Skin epidermis (tissue), 12 donors: Measurements from ENCODE around the gene GOLGA8Q.
"Not testable (repeated sequence)": the region's sequence is repeated elsewhere in the genome, so short reads cannot be mapped to it uniquely, and the experiment has no call there.

Source experiments
- H3K27ac ChIP-seq, 21 experiments: fragments of 200-600 bp; sonication (generic) in 11 of 21; one replicate each; pipeline ENCODE4 v1.5.0; 2020; ENCODE audit warnings: mild to moderate bottlenecking in 3 of 21, inconsistent platforms in 2 of 21, moderate library complexity in 2 of 21
- H3K4me3 ChIP-seq, 7 experiments: fragments of 200-600 bp; sonication (generic) in 2 of 7; one replicate each; pipeline ENCODE4 v1.5.0; 2020; ENCODE audit warnings: inconsistent platforms in 2 of 7, mild to moderate bottlenecking in 2 of 7, moderate library complexity in 1 of 7

GOLGA8Q gene, protein sequence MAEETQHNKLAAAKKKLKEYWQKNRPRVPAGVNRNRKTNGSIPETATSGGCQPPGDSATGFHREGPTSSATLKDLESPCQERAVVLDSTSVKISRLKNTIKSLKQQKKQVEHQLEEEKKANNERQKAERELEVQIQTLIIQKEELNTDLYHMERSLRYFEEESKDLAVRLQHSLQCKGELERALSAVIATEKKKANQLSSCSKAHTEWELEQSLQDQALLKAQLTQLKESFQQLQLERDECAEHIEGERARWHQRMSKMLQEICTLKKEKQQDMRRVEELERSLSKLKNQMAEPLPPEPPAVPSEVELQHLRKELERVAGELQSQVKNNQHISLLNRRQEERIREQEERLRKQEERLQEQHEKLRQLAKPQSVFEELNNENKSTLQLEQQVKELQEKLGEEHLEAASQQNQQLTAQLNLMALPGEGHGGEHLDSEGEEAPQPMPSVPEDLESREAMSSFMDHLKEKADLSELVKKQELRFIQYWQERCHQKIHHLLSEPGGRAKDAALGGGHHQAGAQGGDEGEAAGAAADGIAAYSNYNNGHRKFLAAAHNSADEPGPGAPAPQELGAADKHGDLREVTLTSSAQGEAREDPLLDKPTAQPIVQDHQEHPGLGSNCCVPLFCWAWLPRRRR

DNA sequence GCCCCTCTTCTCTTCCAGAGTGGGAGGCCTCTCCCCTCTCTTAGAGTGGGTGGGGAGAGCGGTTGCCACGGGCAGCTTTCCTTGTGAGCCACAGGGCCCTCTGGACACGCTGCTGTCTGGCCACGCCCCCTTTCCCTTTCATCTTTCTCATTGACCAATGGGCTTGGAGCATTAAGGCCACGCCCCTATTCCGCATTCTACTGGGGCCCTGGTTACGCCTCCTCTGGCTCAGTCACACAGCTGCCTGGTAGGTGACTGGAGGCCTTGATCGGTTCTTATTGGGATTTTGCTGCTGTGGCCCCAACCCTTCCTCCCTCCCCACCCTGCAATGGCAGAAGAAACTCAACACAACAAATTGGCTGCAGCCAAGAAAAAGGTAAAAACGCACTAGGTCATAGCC is at the start of gene GOLGA8Q:
TSS of gene GOLGA8Q (plus strand) at position 301 of the 400 bp plus-strand sequence. CDS start at position 329, 28 bp downstream.
- H3K27ac ChIP-seq, H3K4me3 ChIP-seq: not testable (repeated sequence)

GRCh38 chr15:30502904-30503781 is 48.7 kb upstream of the GOLGA8Q start:
- H3K4me3 ChIP-seq, H3K27ac ChIP-seq: not testable (repeated sequence)

DNA sequence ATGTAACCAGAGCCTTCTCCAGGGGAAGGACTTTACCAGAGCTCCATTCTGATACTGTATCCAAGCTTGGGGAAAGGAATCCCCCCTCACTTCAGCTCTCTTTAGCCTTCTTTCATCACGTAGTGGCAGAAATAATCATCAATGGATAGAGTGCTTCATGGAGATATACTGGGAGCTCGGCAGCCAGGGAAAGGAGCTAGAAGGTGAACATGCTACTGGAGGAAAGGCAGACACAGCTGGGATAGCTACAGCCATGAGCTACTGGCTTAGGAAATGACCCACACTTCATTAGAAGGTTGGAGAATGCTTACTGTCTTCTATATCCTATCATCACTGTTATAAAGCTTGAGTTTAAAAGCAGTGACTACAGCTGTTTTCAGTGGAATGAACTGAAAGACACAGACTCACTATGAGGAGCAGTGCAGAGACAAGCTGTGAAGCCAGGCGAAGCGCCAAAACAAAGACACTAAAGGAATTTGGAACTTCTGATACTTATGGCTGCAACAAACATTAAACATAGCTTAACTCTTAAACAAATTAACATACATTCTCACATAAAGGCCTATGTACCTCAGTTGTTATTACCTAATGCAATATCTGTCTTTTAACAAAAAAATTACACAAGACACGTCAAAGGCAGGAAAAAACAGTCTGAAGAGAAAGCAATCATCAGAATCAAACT is 47.5 kb upstream of the GOLGA8Q start:
- not testable (repeated sequence) for H3K4me3 ChIP-seq, H3K27ac ChIP-seq

- not testable (repeated sequence) for H3K27ac ChIP-seq, H3K4me3 ChIP-seq
Measured at GRCh38 chr15:30514545-30514944, 37.3 kb upstream of the GOLGA8Q start.

- H3K4me3 ChIP-seq, H3K27ac ChIP-seq: not testable (repeated sequence)
Measured at GRCh38 chr15:30523453-30524243, 28.2 kb upstream of the GOLGA8Q start.

DNA sequence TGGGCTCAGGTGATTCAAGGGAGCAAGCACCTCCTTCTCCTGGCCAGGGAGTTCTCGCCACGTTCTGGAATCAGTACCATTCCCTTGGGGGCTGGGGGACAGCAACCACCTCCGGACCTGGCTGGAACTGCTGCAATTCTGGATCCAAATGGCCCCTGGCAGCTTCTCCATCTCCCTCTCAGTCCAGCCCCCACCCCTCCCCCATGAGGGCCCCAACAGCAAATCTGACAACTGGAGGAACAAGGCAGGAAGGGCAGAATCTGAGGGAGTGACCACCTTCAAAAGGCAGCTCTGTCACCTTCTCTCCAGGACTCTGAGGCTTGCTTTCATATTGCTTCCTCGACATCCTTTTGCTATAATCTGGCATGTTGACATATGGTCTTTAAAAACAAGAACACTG is 25.9 kb upstream of the GOLGA8Q start:
- not testable (repeated sequence) for H3K27ac ChIP-seq, H3K4me3 ChIP-seq

GRCh38 chr15:30529049-30529448 is 22.8 kb upstream of the GOLGA8Q start:
- H3K27ac ChIP-seq, H3K4me3 ChIP-seq: not testable (repeated sequence)

GRCh38 chr15:30566949-30567348 is 15.1 kb downstream of the GOLGA8Q start:
- H3K4me3 ChIP-seq, H3K27ac ChIP-seq: not testable (repeated sequence)

DNA sequence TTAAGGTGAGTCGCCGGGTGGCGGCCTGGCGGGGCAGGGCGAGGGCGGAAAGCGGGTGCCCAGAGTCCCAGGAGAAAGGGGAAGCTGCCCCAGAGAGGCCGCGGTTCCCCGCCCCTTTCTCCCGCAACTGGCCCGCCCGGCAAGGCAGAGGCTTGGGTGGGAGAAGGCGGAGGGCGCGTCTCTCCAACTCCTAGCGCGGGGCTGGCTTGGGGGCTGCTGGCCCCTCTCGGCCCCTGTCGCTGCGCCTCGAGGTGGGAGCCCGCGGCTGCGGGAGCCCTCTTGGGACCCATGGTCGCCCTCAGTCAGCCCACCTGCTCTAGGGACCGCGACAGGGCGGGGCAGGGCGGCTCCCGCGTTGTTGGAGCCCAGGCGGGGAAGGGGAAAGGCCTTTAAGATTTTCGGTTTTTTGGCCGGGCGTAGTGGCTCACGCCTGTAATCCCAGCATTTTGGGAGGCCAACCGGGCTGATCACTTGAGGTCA is 21.2 kb downstream of the GOLGA8Q start:
- H3K4me3 ChIP-seq: peak overlapping the region in 3 of 7 experiments; percentile 15 to 24 (median 19)
- H3K27ac ChIP-seq: not testable (repeated sequence)

- not testable (repeated sequence) for H3K4me3 ChIP-seq, H3K27ac ChIP-seq
Measured at GRCh38 chr15:30579394-30579970, 27.6 kb downstream of the GOLGA8Q start.

DNA sequence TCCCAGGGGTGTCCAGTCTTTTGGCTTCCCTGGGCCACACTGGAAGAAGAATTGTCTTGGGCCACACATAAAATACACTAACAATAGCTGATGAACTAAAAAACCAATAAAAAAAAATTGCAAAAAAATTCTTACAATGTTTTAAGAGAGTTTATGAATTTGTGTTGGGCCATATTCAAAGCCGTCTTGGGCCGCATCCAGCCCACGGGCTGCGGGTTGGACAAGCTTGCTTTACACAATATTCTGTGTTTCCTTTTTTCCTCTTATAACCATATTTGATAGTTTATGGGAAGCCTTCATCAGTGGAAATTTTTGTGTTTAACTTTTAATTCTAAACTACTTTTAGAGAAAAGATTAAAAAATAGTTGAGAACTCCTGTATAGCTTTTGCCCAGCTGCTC is 28.9 kb downstream of the GOLGA8Q start:
- not testable (repeated sequence) for H3K4me3 ChIP-seq

GRCh38 chr15:30598953-30599352 is 47.1 kb downstream of the GOLGA8Q start:
- H3K27ac ChIP-seq, H3K4me3 ChIP-seq: not testable (repeated sequence)

More for the DNA sequence above, 28.9 kb downstream of the GOLGA8Q start:
- H3K27ac ChIP-seq: not testable (repeated sequence)

DNA sequence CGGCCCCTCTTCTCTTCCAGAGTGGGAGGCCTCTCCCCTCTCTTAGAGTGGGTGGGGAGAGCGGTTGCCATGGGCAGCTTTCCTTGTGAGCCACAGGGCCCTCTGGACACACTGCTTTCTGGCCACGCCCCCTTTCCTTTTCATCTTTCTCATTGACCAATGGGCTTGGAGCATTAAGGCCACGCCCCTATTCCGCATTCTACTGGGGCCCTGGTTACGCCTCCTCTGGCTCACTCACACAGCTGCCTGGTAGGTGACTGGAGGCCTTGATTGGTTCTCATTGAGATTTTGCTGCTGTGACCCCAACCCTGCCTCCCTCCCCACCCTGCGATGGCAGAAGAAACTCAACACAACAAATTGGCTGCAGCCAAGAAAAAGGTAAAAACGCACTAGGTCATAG is 51.9 kb downstream of the GOLGA8Q start, which contains the start of gene GOLGA8H:
TSS of gene GOLGA8H (plus strand) at position 233 of the 400 bp plus-strand sequence. CDS start at position 331, 98 bp downstream.
- not testable (repeated sequence) for H3K27ac ChIP-seq

More for the DNA sequence above, 51.9 kb downstream of the GOLGA8Q start, which contains the start of gene GOLGA8H:
- not testable (repeated sequence) for H3K4me3 ChIP-seq
